SK-N-MC (cell line): ENCODE measurements around the gene CLEC1A.

Source experiments
- EZH2 ChIP-seq: fragments of 200-600 bp; sonication (generic); IDR thresholded peaks from one replicate; pipeline ENCODE4 v1.6.1; 2017; ENCODE audit warnings: antibody characterized with exemption
- POLR2AphosphoS5 ChIP-seq: IDR thresholded peaks from 2 replicates; pipeline ENCODE4 v1.6.1; 2012; ENCODE audit warnings: mild to moderate bottlenecking, low read depth, low read length, borderline replicate concordance

DNA sequence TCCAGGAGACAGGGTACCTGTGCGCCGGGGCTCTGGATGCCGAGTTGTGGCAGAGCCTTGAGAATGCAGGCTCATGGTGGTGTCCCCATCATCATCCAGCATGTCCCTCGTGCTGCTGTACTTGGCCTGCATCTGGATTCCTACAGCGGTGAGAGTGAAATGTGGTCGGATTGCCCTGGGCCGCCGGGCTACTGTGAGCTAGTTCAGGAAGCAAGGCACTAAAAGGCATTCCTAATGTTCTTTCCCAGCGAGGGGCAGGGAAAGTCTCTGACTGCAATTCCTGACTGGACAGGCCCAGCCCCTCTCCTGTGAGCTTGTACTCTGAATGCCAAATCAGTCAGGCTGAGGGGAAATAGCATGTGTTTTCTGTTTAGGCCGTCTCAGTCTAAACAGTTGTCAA lies at the start of gene CLEC1A:
- TF ChIP-seq EZH2 (no peak), POLR2AphosphoS5 (no peak)
